Peyer's patch (tissue), 4 donors: ENCODE measurements around the gene TTC12.

Source experiments
- POLR2A ChIP-seq, 2 donors: fragments of 450-650 bp; IDR thresholded peaks; one replicate each; pipeline ENCODE4 v1.5.1; 2017; ENCODE audit warnings: antibody characterized with exemption in 2 of 2, mild to moderate bottlenecking in 2 of 2, moderate library complexity in 2 of 2
- TF ChIP-seq, protein P1 (sequence below), 6 experiments: fragments of 450-650 bp in 4 of 6; fragments of 200-600 bp in 2 of 6; sonication (generic) in 1 of 6; IDR thresholded peaks; one replicate each; pipeline ENCODE4 v1.5.1; 2017 to 2019; ENCODE audit warnings: antibody characterized with exemption in 6 of 6, mild to moderate bottlenecking in 3 of 6, moderate library complexity in 1 of 6

GRCh38 chr11:113345978-113346377 is 31.6 kb downstream of the TTC12 start:
- TF ChIP-seq, protein P1, sequence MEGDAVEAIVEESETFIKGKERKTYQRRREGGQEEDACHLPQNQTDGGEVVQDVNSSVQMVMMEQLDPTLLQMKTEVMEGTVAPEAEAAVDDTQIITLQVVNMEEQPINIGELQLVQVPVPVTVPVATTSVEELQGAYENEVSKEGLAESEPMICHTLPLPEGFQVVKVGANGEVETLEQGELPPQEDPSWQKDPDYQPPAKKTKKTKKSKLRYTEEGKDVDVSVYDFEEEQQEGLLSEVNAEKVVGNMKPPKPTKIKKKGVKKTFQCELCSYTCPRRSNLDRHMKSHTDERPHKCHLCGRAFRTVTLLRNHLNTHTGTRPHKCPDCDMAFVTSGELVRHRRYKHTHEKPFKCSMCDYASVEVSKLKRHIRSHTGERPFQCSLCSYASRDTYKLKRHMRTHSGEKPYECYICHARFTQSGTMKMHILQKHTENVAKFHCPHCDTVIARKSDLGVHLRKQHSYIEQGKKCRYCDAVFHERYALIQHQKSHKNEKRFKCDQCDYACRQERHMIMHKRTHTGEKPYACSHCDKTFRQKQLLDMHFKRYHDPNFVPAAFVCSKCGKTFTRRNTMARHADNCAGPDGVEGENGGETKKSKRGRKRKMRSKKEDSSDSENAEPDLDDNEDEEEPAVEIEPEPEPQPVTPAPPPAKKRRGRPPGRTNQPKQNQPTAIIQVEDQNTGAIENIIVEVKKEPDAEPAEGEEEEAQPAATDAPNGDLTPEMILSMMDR (IDR thresholded peaks at IDR 0.05), result no peak
- TF ChIP-seq POLR2A (IDR thresholded peaks at IDR 0.05), result no peak
